Measurements from ENCODE around the gene RFT1.

RFT1 gene

GRCh38 chr3:53149699-53150098 is 19.5 kb upstream of the RFT1 start:
- no peak for DNase-seq

- no peak for DNase-seq
Observed at GRCh38 chr3:53149006-53149690, 18.9 kb upstream of the RFT1 start.

GRCh38 chr3:53147903-53148400 is 17.7 kb upstream of the RFT1 start:
- no peak for DNase-seq

- DNase-seq: no peak
Observed at GRCh38 chr3:53147151-53147902, 17.1 kb upstream of the RFT1 start.

- DNase-seq: no peak
Observed at GRCh38 chr3:53146319-53146891, 16.2 kb upstream of the RFT1 start.

- no peak for DNase-seq
Observed at GRCh38 chr3:53145713-53146080, 15.5 kb upstream of the RFT1 start.

- DNase-seq: peak; percentile 30
Observed at GRCh38 chr3:53144862-53145712, 14.9 kb upstream of the RFT1 start.

GRCh38 chr3:53144446-53144845 is 14.2 kb upstream of the RFT1 start:
- no peak for DNase-seq

GRCh38 chr3:53142986-53143385 is 12.8 kb upstream of the RFT1 start:
- no peak for DNase-seq

GRCh38 chr3:53140847-53141845 is 10.9 kb upstream of the RFT1 start:
- DNase-seq: no peak

GRCh38 chr3:53139906-53140846 is 9.9 kb upstream of the RFT1 start:
- no peak for DNase-seq

- DNase-seq: no peak
Observed at GRCh38 chr3:53137835-53138446, 7.7 kb upstream of the RFT1 start.

- DNase-seq: peak; percentile 29
Observed at GRCh38 chr3:53137221-53137620, 7.0 kb upstream of the RFT1 start.

GRCh38 chr3:53134631-53135232 is 4.5 kb upstream of the RFT1 start:
- peak; percentile 68 for DNase-seq

GRCh38 chr3:53132347-53132746 is 2.1 kb upstream of the RFT1 start:
- DNase-seq: no peak

GRCh38 chr3:53131096-53131495 is 861 bp upstream of the RFT1 start:
- DNase-seq: no peak

- no peak for DNase-seq
Observed at GRCh38 chr3:53129344-53129743, 891 bp downstream of the RFT1 start.

GRCh38 chr3:53126601-53127000 is 3.6 kb downstream of the RFT1 start:
- no peak for DNase-seq

- DNase-seq: no peak
Observed at GRCh38 chr3:53123953-53124352, 6.3 kb downstream of the RFT1 start.

GRCh38 chr3:53123510-53123909 is 6.7 kb downstream of the RFT1 start:
- no peak for DNase-seq

Data from DMS153 (cell line).